Aortic smooth muscle cell (primary cell): ENCODE results near the gene MPND. TPM values are rescaled to one million over a fixed set of nuclear protein-coding genes. Genes with fewer than 3 reads are reported as not detected.

Experiments used
- total RNA-seq: library from RNA; depleted of rRNA; stranded (reverse); fragments of >200 nt; gene quantifications from 2 replicates; pipeline ENCODE4 v1.2.3, GENCODE V29; 2014

Gene MPND, protein sequence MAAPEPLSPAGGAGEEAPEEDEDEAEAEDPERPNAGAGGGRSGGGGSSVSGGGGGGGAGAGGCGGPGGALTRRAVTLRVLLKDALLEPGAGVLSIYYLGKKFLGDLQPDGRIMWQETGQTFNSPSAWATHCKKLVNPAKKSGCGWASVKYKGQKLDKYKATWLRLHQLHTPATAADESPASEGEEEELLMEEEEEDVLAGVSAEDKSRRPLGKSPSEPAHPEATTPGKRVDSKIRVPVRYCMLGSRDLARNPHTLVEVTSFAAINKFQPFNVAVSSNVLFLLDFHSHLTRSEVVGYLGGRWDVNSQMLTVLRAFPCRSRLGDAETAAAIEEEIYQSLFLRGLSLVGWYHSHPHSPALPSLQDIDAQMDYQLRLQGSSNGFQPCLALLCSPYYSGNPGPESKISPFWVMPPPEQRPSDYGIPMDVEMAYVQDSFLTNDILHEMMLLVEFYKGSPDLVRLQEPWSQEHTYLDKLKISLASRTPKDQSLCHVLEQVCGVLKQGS
- total RNA-seq: 6.3 and 6.7 TPM in 2 replicates

DNA sequence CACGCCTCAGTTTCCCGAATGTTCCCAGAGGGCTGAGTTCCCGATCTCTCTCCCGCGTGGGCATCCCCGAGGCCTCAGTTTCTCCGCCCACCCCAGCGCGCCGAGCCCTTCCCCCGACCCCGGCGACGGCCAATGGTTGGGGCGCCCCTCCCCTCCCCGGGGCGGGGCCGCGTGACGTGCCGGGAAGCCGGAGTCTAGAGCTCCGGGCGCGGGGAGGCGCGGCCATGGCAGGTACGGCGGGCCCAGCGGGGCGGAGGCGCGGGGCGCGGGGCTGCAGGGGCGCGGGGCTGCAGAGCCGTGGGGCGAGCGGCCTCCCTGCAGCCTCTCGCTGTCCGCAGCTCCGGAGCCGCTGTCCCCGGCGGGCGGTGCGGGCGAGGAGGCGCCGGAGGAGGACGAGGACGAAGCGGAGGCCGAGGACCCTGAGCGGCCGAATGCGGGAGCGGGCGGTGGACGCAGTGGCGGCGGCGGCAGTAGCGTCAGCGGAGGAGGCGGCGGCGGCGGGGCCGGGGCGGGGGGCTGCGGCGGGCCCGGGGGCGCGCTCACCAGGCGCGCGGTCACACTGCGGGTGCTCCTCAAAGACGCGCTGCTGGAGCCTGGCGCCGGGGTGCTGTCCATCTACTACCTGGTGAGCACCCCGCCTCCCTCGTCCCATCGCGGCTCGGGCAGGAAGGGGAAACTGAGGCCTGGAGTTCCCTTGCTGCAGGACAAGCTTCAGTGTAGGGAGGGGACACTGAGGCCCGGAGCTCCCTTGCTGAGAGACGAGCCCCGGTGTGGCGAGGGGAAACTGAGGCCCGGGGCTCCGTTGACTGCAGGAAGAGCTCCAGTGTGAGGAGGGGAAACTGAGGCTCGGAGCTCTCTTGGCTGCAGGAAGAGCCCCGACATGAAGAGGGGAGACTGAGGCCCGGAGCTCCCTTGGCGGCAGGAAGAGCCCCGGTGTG lies at the start of gene MPND:
Gene MPND, plus strand, starts transcription at position 193 of the 938 bp plus-strand sequence. Its CDS starts 32 bp downstream, at position 225.

DNA sequence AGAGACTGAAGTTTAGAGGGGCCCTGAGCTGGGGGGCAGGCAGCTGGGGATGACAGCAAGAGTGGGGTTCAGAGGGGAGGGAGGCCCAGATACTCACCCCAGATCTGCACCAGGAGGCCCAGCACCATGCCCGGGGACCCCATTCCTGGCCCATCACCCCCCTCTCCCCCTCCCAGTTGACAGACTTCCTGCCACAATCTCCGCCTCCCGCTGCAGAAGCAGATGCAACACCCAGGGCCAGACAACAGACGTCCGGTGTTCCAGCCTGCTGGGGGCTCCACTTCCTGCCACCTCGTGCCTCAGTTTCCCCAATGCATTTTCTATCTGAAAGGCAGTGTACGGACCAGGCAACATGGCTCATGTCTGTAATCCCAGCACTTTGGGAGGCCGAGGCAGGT lies 41.1 kb upstream of the MPND start, which contains the start of gene TMIGD2:
Gene TMIGD2, minus strand, starts transcription at position 147 of the 398 bp plus-strand sequence. Its CDS starts 4 bp downstream, at position 143.

DNA sequence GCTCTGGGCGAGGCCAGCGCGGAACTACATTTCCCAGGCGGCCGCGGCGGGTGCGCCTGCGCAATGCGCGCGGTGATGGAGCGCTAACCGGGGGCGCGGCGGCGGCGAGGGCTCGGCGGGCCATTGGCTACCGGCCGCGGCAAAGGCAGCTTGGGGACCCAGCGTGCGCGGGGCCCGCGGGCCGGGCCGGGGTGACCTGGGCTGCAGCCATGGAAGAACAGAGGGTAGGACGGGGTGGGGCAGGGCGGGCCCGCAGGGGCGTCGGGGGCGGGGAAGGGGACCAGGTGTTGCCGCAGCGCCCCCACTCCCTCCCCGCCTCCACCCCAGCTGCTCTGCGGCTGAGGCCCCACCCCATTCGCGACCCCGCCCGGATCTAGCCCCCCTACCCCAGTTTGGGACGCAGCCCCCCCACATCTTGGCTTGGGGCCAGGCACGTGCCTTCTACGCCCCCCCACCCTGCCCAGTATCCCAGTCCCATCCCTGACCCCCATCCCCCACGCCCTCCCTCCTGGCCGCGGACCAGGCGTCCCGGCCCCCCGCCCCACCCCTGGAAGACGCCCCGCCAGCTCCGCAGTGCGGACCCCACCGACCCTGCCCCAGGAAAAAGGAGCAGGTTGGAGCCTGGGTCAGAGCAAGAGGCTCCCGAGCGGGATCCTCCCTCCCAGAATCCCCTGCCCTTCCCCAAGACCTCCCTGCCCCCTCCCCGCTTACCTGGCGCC lies 38.7 kb upstream of the MPND start, which contains the start of gene FSD1:
Gene FSD1, plus strand, starts transcription at position 61 of the 719 bp plus-strand sequence. Its CDS starts 149 bp downstream, at position 210.

DNA sequence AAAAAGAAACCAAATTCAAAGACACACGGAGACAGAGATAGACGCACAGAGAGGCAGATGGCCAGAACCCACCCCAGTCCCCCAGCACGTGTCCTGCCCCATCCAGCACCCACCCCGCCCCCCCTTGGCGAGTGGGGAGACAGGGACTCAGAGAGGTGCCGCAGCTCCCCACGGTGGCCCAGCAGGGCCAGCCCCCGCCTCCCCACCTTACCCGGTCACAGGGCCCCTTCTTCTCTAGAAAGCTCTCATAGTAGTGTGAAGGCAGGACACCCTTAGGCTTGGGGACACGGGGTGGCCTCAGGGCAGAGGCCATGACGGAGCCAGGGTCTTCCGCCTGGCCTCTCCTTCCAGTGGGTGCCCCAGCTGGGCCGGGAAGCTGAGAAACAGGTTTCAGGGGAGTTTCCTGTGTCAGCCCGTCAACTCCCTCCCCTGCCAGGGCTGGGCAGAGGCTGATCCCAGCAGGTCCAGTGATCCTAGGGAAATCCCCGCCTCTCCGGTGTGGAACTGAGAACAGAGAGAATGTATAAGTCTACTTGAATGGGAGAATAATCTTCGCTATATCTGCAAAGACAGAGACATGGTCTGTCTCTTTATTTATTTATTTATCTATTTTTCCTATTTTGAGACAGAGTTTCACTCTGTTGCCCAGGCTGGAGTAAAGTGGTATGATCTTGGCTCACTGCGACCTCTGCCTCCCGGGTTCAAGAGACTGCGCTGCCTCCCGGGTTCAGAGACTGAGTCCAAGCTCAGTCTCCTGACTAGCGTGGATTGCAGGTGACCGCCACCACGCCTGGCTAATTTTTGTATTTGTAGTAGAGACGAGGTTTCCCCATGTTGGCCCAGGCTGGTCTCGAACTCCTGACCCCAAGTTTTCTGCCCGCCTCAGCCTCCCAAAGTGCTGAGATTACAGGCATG lies 4.7 kb upstream of the MPND start, which contains the start of gene STAP2:
Gene STAP2, minus strand, starts transcription at position 387 of the 915 bp plus-strand sequence. Its CDS starts 74 bp downstream, at position 313.

DNA sequence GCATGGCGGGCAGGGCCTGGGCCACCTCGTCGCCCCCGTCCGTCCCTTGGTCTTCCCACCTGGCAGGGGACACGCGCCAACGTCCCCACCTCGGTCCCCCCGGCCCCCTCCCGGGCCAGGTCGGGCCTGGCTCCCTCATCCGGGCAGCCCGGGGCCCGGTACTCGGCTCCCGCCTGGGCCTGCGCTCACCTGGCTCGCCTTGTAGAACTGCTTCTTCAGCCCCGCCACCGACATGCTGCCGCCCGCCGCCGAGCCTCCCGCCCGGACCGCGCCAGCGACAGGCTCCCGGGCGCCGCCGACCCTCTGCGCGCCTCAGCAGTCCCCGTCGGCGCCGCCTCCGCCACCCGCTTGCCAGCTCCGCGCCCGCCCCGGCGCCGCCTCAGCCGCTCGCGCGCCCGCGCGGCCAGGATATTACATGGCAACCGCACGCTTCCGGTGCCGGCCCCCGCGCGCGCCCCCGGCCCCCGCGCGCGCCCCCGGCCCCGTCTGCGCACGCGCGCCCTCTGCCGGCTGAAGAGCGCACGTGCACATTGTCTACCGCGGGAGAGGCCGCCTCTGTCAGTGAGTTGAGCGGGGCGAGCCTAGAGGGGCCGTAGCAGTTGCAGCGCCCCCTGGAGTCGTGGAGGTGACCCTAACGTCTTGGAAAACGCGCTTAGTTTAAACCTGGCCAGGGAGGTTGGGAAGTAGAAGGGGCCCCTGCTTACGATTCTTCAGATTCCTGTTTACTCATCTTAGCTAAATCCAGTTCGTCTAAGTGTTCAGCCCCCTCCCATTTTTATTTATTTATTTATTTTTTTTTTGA lies 57.0 kb downstream of the MPND start, which contains the start of gene SH3GL1:
Gene SH3GL1, minus strand, starts transcription at position 413 of the 802 bp plus-strand sequence. Its CDS starts 179 bp downstream, at position 234.

DNA sequence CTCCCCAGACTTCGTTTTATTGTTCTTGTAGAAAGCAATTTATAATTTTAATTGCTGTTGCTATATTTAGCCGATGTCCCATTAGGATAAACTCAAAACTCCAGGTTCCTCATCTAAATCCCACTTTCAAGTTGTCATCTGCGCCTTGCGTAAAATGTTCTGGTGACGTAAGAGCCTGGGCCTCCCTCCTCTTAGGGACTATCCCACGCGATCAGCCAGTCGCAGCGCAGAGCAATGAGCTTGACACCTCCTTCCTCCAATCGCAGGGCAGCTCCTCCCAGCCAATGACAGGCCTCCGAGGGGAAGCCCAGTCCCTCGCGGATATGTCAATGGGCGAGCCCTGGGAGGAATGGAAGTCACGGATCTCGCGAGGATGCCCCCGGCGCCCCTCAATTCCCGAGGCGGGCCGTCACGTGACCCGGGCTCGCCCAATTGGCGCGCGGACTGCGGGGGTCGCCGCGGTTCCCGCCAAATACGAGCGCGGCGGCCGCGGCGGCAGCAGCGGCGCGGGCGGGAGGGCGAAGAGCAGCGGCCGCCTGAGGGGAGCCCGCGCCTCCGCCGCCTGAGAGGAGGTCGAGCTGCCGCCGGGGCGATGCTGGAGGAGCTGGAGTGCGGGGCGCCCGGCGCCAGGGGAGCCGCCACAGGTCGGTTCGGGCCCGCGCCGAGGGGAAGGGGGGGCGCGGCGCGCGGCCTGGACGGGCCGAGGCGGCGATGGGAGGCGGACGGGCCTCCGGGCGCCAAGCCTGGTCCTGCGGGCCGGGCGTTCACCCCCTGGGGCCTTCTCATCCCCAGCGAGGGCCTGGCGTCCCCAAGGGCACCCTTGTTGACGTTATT lies 59.0 kb downstream of the MPND start, which contains the start of gene CHAF1A:
Gene CHAF1A, plus strand, starts transcription at position 470 of the 834 bp plus-strand sequence. Its CDS starts 123 bp downstream, at position 593.

Other genes starting within 250 kb of the MPND start
- 203 and 232 TPM in 2 replicates for gene MAP2K2, start 219.4 kb upstream of the MPND start, total RNA-seq
- gene CREB3L3, start 189.9 kb upstream of the MPND start, total RNA-seq: not detected in 2 replicates
- 13.5 and 15.5 TPM in 2 replicates for gene SIRT6, start 161.0 kb upstream of the MPND start, total RNA-seq
- 1.5 and 1.6 TPM in 2 replicates for gene ANKRD24, start 160.9 kb upstream of the MPND start, total RNA-seq
- gene EBI3, start 114.0 kb upstream of the MPND start, total RNA-seq: not detected in 2 replicates
- 13.2 and 16.2 TPM in 2 replicates for gene YJU2, start 96.5 kb upstream of the MPND start, total RNA-seq
- gene SHD, start 64.3 kb upstream of the MPND start, total RNA-seq: not detected in 2 replicates
- not detected in 2 replicates for gene TMIGD2, start 41.2 kb upstream of the MPND start, total RNA-seq
- gene FSD1, start 39.0 kb upstream of the MPND start, total RNA-seq: 0.99 and 2.2 TPM in 2 replicates
- gene STAP2, start 4.7 kb upstream of the MPND start, total RNA-seq: 1.7 and 2.1 TPM in 2 replicates
- 30.1 and 30.8 TPM in 2 replicates for gene SH3GL1, start 57.0 kb downstream of the MPND start, total RNA-seq
- gene CHAF1A, start 59.1 kb downstream of the MPND start, total RNA-seq: 9.1 and 19.2 TPM in 2 replicates
- 94.1 and 105 TPM in 2 replicates for gene UBXN6, start 114.2 kb downstream of the MPND start, total RNA-seq
- 51.4 and 66.2 TPM in 2 replicates for gene HDGFL2, start 128.7 kb downstream of the MPND start, total RNA-seq
- under 0.01 and 0.06 TPM in 2 replicates for gene PLIN4, start 174.9 kb downstream of the MPND start, total RNA-seq
- not detected in 2 replicates for gene PLIN5, start 191.7 kb downstream of the MPND start, total RNA-seq
- not detected in 2 replicates for gene LRG1, start 196.5 kb downstream of the MPND start, total RNA-seq
- gene SEMA6B, start 216.1 kb downstream of the MPND start, total RNA-seq: 1.3 and 3.6 TPM in 2 replicates